Epidermal melanocyte (primary cell): ENCODE measurements around the gene PFDN4.

Experiments
- DNase-seq: peaks from one replicate; pipeline ENCODE4 v3.0.0; 2011; ENCODE audit warnings: low spot score; ENCODE audit not compliant: insufficient read length

The PFDN4 gene

DNA sequence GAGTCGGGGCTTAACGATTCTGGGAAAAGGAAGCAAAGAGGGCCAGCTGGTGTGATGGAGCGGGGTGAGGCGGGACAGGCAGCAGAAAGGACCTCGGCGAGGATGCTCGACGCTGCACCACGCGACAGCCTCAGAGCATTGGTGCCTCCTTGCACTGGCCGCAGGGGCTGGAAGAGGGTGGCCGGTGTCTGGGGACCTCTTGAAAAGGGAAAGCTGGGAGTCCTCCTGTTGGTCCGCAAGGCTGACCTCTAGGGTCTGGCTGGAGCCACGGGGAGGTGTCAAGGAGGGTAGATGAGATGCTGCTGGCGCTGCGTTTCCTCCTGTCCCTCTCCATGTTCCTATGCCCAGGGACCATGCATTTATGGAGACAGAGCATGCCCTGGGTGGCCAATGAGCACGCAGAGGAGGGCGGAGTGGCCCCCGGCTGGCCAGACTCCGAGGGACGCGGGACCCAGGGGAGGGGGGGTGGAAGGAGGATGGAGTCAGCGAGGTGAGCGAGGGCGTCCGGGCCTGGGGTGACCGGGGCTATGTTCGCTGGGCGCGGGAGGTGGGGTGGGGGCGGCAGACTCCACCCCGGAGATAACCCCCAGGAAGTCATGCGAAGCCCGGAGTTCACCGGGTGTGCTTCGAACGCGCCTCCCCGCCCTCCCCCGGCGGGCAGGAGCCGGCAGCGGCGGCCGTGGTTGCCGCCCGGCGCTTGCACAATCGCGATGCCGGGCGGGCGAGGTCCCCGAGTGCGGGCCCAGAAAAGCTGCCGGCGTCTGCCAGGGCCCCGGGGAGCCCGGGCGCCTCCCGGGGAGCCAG lies 34.0 kb upstream of the PFDN4 start, which contains the start of gene CYP24A1:
Gene CYP24A1 (minus strand): TSS at position 334 of the 804 bp plus-strand sequence. CDS start 407 bp downstream, outside the sequence.
- DNase-seq, result no peak

DNA sequence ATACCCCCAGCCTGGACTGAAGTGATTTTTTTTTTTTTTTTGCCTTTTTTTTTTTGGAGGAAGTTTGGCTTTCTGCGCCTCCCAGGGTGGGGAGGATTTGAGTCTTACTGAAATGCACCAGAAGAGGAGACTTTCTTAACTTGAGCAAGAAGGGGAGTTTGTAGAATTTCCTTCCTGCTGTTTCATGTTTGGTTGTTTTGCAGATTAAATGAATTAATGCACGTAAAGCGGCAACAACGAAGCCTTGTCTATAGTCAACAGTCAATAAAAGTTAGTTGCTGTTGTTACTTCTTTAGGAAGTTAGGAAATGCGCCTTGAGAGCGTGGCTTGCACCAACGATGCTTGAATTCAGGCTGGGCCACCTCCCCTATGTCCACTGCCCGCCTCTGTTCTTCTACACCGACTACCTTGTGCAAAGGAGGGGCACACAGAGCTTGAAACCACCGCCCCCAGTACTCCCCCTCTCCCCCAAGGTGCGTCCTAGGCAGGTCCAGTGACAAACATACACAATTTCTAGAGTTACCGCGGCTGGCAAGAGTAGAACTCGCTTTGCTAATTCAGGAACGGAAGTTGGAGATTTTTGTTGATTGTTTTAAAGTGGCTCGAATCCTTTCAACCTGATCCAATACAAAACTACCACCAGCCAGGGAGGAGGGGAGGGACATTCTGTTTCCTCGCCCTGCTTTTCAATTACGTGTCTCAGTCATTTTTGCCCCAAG lies 33.3 kb upstream of the PFDN4 start:
- no peak for DNase-seq

DNA sequence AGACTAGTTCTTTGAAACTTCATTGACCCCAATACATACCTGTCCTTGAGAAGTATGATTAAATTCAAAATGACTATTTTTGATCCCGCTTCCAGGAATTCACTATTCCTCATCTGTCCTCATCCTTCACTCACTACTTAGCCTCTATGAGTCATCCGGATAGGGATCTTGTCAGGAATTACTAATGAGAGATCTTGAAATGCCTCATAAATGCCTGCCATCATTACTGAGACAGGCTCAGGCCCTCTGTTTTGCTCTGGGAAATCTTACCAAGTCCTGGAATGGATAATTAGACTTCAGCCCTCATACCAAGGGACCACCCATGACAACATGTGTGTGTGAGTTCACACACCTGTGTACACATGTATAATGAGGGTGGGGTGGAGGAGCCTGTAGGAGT lies 31.3 kb upstream of the PFDN4 start:
- DNase-seq, result no peak

DNA sequence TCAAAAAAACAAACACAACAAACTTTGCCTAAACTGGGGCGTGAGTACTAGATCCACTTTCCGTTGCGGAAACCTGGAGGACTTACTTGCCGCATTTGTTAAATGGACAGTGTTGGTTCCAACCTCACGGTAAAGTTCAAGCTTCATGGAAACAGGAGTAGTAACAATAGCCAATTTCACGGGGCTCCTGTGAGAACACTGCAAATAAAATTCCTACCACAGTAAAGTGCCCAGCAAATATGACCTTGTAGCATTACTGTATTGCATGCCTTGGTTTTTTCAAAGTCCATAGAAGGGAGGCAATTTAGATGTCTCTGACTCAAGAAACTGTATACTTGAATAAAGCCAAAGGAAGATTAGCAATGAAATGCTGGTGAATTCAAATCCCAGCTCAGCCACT lies 30.5 kb upstream of the PFDN4 start:
- DNase-seq, result no peak

DNA sequence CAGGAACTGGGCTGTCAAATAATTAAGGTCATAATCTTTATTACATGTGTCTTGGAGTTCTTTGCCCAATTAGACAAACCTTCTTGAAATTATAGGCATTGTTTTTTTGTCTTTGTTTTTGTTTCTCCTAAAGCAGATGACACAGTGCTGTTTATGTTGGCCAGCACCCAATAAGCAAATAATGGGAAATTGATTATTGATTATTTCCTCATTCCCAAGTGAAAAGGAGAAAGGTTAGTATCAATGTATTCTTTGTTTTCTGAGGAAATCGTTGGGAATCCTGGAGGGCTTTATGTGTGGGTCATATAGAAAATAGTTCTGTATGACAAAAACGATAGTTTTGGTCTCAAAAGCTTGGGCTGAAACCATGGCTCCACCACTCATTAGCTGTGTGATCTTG lies 29.6 kb upstream of the PFDN4 start:
- DNase-seq, result no peak

DNA sequence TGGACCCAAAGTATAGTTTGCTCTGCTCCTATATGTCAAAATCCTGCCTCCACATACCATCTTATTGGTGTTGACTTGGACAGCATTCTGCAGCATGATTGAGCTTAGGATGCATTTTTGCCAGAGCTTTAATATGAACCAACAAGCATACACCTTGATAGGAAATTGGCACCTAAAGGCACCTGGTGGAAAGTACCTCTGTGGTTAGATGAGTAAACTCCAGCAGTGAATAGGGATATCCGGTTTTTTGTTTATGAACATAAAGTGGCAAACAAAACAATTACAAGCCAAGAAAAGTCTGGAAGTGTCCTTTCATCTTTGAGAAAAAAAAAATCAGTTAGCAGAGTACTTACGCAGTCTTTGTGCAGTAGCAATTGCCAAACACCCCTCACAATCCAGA lies 27.9 kb upstream of the PFDN4 start:
- DNase-seq, result no peak

DNA sequence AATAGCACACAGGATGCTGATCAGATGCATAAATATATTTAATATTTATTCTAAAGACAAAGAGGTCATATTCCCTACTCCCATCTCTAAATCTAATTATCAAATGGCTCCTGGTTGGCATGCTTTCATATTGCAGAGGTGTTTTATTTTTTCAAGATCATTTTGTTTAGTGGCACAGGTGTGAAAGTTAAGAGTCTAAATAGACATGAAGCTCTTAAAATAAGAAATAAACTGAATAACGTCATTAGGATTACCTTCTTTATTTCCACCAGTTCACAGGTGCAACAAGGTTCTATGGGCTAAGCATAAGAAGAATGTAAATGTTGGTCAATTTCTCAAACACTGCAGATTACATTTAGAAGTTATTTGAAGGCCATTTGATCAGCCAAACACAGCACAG lies 27.0 kb upstream of the PFDN4 start:
- DNase-seq, result no peak

DNA sequence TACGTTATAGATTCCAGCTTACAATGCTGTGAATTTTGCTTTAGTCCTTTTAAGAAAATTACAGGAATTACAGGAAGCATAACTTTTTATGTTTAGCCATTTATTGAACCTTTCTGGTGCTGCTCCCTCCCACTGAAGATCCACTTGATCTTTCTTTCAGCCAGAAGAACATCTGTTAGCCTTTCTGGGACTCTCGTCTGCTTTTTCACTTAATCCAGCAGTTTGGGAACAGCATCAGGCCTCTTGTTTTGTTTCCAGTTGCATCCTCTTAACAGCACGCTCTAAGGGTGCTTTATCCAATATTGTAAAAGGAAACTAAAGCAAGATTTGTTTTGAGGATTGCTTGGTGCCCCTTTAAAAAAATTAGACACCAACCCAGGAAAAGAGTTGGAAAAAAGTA lies 23.8 kb upstream of the PFDN4 start:
- no peak for DNase-seq

DNA sequence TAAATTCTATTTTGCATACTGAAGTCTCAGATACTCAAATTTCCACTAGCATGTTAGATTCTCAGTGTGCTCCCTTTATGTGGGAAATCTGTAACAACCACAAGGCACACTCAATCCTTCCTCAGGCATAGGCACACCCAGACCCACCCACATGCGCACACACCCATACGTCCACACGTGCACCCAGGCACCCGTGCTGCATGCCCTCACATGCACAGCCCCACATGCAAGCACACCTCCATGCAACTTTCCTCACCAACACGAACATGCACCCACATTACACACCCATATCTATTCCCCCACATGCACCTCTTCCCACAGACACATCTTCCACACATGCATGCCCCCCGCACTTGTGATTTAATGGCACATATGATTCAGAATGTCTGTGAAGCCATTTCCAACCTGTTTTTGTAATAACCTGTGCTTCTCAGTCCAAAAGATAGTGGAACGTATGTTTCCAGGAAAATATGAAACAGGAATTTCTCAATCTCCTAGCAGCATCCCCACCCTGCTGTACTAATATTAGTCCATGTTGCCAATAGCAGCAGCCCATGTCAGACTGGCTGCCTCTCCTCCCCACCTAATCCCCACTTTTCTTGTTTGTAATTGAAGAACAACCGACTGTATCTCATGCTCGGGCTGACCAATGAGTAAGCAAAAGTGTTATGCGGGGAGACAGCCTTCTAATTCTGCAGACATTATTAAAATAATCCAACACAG lies 22.8 kb upstream of the PFDN4 start:
- DNase-seq, result no peak

DNA sequence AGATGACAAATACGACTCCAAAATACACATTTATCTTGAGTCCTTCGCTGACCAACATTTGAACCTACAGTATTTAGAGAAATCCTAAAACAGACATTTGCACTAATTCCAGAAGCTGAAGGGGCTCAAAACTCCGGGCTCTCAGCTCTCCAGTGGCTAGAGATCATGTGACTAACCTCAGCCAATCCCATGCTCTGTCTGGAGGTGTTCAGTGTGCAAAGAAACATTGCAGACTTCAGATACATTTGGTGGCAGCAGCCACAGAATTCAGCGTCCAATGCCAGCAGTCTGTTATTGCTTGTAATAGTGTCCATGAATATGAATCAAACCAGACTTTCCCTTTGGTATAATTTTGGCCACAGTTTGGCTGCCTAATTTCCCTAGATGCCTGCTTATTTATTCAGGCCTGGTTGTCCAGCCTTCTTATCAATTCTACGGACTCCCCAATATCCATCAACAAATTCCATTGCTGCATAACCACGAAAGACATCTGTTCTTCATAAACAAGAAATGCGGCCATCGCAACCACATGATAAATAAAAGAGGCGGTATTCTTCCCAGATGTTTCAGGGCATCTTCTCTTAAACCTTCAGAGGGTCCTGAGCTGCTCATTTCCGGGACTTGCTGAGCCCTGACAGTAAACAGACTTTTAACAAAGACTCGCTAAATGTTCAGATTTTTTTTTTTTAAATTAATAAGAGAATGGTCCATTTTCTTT lies 19.6 kb upstream of the PFDN4 start:
- DNase-seq, result no peak

DNA sequence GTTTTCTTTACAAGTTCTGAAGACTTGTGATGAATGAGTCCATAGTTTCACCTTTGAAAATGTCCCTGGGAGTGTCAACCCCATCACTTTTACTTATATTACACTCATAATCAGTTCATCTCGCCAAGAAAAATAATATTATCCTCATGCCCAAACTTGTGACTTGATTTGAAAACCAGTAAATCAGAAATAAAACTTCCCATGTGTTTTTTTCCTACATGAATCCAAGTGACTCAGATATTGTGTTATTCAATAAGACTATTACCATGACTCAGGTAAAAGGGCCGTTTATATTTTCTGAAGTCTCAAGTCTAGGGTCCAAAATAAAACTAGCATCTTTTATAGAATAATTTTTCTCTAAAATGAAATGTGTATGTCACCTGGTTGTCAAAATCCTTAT lies 18.3 kb upstream of the PFDN4 start:
- no peak for DNase-seq

DNA sequence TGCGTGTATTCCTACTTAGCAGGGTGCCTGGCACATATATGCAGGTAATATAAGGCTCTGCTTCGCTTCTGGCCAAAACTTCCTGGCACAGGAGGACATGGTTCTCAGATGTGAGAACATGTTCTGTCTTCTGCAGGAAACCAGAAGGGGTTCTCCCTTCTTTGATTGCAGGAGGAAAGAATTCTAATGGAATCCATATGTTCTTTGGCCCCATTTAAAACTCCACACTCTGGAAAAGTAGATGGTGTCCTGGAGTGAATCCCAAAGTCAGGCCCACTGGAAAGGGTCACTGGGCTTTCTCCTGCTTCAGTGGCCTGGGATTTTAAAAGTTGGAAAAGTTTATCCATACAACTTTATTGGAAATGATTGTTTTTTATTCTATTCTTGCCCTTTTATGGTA lies 17.7 kb upstream of the PFDN4 start:
- DNase-seq, result no peak

DNA sequence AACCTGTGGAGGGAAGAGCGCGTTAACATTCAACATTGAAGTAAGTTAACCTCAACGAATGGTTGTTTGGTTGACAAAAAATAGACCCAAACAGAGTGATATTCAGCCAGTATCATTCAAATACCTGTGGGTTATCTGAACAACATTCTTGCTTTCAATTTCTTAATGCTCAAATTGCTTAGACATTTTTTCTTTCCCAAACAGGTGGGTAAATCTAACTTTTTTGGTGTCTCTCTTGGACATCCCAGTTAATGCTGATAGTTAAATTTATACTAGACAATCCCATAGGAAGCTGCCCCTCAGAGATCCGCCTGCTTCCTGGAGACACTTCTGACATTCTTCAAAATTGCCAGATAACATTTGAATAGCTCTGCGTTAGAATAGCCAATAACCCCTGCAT lies 14.1 kb upstream of the PFDN4 start:
- no peak for DNase-seq

DNA sequence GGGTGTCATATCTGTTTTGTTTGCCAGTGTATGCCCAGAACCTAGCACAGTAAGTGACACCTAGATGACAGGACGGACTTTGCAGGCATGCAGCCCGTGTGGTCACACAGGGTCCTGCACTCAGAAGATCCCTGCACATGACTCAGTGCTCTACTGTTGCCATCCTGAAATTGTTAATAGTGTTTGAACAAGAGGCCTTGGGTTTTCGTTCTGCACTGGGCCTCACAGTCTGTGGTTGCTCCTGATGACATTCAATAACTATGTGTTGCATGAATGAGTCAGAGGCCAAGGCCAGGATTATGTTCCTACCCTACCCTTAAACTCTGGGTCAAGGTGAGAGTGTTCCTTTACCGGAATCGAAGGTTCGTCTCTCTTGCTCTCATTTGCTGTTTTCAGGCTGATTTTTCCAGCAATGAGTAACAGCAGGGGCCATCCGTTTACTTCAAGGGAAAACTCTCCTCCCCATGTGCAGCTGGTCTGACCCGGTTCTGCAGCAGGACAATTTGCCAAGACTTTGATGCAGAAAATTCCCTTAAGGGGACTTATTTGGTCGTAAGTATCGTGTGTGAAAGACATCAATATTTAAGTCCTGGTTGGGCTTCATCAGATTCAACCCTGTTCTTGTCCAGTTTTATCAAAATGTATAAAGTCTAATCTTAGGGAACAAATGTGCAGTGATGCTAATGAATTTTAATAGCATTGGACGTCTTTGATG lies 13.0 kb upstream of the PFDN4 start:
- DNase-seq, result no peak

DNA sequence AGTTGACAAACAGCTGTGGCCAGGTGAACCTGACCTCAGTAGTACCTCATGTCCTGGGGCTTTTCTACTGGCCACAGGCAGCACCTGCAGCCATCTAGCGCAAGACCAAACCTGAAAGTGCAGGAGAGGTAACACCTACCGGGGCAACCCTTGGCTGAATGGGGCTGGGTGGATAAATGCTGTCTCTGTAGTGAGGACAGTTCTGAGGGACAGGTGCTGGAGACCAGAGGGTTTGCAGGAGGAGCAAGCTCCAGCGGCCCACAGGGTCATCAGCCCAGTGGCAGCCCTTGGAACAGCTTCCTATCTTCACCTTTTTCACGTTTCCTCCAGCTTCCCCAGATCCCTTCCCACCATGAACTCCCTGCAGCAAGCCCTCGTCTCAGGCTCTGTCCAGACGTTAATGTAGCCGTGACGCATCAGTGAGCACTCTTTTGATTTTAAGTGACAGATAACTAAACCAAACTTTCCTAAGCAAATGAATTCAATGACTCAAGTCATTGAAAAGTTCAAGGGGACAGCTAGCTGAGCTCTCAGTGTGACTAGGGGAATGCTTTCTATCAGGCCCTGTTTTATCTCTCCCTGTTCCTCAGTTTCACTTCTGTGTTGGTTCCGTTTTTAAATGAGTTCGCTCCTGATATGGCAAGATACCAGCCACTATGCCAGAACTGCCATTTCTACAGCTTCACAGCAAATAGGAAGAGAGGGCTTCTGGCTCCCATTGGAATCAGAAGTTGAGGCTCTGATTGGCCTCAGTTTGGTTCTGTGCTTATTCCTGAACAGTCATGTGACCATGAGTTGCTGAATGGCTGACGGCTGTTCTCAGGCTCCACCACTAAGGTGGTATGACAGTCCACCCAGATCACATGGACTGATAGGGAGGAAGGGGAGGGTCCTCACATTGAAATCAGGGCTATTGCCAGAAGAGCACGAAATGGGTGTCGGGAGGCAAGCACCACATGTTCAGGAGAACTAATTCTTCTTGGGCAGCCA lies 12.1 kb upstream of the PFDN4 start:
- no peak for DNase-seq

DNA sequence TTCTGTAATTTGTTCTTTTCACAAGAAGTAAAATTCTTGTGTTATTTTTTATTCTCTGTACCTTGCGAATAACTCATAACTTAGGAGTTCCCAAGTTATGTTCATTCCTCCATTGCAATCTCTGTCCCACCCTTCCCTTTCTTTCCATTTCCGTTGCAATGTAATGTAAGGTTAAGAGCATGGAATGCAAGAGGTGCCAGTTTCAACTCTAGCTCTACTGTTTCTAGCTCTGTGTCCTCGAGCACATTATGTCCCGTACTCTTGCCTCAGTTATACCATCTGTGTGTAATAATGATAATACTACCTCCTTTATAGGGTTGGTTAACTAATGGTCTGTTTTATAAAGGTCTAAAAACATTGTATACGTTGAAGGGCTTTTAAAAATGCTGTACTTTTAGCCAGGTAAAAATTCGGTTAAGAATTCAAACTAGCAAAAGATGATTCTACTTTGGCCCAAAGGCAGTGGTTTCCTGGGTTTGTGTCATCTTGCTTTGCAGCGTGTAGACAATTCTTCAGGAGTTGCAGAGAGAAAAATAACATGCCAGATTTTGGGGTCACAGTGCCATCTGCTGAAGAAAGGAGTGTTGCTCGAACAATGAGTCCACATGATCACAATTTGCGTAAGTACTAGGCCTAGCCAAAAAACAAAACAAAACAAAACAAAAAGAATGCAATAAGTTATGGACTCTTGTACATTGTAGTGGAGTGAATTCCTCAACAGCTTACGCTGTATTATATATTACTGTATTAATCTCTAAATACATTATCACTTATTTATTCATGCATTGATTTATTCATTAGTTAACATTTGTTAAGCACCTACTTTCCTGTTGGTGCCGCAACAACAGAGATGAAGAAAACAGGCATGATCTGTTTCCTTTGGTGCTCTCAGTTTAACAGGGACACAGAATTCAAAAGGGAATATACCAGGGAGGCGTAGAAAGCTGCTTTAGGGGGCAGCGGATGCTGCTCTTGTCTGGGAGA lies 10.0 kb upstream of the PFDN4 start:
- no peak for DNase-seq

DNA sequence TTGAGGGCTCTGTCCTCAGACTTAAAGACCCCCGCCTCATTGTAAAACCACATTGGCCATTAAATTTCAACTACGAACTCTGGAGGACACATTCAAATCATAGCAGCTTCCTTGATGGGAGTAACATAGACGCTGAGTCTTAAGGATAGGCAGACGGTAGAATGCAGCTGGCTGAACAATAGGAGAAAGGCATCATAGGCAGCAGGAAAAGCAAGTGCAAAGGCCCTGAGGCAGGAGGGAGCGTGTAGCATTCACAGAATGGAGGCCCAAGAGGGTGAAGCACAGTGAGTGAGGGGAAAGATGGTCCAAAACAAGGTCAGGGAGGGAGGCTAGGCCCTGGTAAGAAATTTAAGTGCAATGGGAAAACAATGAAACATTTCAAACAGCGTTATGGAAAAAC lies 8.6 kb upstream of the PFDN4 start:
- no peak for DNase-seq

DNA sequence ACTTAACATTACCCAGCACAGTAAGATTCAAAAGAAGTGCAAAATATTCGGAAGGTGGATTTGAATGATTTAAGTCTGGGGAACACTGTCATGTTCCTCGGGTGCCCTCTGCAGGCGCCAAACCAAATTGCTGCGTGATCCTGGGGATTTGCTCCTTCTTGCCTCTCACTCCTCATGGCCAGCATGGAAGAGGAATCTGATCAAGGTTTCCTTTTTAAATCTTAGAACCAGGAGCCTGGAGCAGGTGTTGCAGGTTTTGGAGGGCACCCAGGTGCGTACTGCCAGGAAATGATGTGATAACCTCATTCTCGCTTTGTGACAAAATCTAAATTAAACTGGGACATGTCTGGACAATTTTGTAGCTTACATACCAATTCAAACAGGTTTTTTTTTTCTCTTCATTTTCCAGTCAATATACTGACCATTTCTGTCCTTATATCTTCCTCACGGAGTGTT lies 8.1 kb upstream of the PFDN4 start:
- DNase-seq, result peak; percentile 38
